Astrocyte of the cerebellum (primary cell): ENCODE measurements around the gene ABCA3.
"Not testable (repeated sequence)": the region's sequence is repeated elsewhere in the genome, so short reads cannot be mapped to it uniquely, and the experiment has no call there.

Experiments used
- DNase-seq: peaks from one replicate; pipeline ENCODE4 v3.0.0-alpha.2; 2011; ENCODE audit warnings: low read depth
- H3K4me3 ChIP-seq: 2 replicates; pipeline ENCODE4 v1.5.1; 2011; ENCODE audit warnings: mild to moderate bottlenecking, low read depth, low read length, moderate library complexity
- in situ Hi-C: cut with HindIII; loops from 2 replicates; pipeline ENCODE4 v1.10.0; 2017; ENCODE audit warnings: low sequenced_read_pairs
- TF ChIP-seq, protein P1 (sequence below): IDR thresholded peaks from 2 replicates; pipeline ENCODE4 v1.5.1; 2012; ENCODE audit warnings: low read length, low read depth, moderate library complexity, mild to moderate bottlenecking; ENCODE audit errors: missing control alignments

Gene ABCA3

DNA sequence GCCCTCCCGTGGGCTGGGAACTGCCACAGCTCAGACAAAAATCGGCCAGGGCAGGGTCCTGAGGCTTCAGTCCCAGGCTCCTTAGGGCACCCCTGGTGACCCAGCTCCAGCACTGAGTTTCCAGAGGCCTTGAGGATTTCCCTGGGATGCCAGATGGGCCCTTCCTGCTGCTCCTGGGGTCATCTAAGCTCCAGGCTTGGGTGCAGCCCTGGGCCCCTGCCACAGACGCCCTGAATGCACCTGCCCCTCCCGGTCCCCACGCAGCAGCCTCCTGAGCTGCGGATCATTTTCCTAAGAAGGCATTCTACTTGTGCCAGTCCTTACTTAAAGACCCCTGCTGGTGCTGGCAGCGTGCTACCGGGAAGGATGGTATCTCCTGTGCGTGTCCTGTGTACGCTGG, 66.6 kb downstream of the ABCA3 start:
- no peak overlapping the region for H3K4me3 ChIP-seq
- TF ChIP-seq, protein P1, sequence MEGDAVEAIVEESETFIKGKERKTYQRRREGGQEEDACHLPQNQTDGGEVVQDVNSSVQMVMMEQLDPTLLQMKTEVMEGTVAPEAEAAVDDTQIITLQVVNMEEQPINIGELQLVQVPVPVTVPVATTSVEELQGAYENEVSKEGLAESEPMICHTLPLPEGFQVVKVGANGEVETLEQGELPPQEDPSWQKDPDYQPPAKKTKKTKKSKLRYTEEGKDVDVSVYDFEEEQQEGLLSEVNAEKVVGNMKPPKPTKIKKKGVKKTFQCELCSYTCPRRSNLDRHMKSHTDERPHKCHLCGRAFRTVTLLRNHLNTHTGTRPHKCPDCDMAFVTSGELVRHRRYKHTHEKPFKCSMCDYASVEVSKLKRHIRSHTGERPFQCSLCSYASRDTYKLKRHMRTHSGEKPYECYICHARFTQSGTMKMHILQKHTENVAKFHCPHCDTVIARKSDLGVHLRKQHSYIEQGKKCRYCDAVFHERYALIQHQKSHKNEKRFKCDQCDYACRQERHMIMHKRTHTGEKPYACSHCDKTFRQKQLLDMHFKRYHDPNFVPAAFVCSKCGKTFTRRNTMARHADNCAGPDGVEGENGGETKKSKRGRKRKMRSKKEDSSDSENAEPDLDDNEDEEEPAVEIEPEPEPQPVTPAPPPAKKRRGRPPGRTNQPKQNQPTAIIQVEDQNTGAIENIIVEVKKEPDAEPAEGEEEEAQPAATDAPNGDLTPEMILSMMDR, result no peak
- no peak for DNase-seq
- in situ Hi-C loops, result loop anchor here (10.0 kb wide), 1 partner anchor 61 kb away; no protein-coding TSS in a partner anchor

DNA sequence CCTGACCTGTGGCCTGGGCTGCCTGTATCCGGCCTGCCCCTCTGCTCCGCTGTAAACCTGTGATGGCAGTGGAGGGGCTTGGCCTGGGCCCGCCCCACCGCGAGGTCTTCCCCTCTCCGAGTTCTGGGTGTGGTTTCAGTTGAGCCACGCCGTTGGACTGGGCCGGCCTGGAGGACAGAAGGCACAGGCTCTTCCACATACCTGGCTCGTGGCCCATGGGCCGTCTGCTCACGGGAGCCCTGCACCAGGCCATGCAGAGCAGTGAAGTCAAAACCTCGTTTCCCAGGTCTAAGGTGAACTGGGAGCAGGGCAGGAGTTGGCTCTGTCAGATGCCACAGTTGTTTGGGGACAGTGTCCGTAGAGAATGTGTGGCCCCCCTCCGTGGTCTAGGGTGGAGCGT, 67.0 kb downstream of the ABCA3 start:
- TF ChIP-seq, protein P1, result no peak
- no peak for DNase-seq
- no peak overlapping the region for H3K4me3 ChIP-seq
- in situ Hi-C loops, result loop anchor here (10.0 kb wide), 1 partner anchor 61 kb away; no protein-coding TSS in a partner anchor

DNA sequence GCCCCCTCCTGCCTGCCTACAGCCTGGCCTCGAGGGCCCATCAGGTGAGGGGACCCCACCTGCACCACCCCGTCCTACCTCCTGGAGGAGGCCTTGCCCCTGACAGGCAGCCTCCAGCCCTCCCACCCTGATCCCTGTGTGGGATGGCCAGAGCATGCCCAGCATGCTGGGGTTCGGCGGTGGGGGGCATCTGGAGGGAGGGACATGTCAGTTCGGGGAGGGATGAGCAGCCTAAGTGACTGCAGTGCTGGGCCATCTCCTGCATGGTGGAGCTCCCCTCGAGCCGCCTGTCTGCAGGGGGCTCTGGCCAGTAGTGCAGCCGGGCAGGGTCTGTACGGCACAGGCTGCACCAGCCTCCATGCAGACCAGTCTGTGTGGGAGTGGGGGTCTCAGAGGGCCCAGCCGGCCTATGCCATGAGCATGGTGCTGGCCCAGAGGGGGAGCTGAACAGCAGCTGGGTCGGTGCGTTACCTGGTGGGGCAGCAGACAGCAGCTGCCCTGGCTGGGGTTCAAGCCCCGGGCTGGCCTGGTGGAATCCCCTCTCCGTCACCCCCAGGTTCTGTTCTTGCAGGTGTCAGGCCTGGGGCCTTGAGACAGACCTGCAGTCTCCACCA, 68.6 kb downstream of the ABCA3 start:
- TF ChIP-seq, protein P1, result no peak
- in situ Hi-C loops, result loop anchor here (10.0 kb wide), 1 partner anchor 63 kb away; no protein-coding TSS in a partner anchor
- DNase-seq, result no peak
- no peak overlapping the region for H3K4me3 ChIP-seq

DNA sequence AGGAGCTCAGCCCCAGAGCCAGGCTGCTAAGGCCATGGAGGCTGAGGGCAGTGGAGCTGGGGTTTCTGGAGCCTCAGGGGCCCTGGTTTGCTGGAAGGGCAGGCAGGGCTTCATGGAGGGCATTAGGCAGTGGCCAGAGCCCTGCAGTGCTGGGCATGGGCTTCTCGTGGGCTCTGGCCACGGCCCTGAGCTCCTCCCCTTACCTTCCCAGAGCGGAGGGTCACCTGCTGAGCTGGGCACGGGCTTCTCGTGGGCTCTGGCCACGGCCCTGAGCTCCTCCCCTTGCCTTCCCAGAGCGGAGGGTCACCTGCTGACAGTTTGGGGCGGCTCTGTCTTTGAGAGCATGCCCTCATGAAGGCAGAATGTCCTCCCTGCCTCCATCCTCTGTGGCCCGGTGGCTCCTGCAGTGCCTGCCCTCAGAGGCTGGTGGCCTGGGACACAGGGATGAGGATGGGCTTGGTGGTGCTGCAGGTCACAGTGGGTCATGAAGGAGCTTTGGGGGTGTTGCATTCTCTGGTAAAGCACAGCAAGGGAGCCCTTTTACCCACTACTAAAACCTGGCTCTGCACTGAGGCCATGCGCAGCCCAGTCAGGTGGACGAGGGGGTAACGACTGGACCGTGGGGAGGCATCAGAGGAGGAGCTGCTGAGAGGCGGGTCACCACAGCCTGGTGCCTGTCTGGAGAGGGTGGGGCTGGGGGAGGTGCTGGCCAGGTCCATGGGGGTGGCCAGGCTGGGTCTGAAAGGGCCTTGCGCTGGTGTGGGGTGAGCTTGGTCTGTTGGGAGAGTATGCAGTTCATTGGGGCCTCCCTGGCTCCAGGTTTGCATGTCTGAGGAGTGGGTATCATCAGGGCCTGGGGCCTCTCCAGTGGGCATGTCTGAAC, 69.7 kb downstream of the ABCA3 start:
- in situ Hi-C loops, result loop anchor here (10.0 kb wide), 1 partner anchor 64 kb away; no protein-coding TSS in a partner anchor
- H3K4me3 ChIP-seq, result no peak overlapping the region
- TF ChIP-seq, protein P1, result no peak
- DNase-seq, result no peak

DNA sequence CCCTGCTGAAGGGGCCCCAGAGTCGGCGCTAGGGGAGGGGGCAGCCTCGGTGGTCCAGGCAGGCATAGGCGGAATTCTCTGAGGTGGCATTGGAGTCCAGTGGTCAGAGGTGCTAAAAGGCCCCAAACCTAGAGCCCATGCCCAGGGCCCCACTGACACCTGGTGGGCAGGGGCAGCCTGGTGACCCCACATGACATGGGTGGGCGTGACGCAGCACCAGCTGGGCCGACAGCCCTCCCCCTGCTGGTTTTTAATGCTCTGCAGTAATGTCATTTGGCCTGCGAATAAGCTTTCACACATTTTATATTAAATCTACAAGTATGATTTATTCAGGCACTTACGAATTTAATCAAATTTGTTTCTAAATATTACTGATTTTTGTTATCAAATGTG, 70.5 kb downstream of the ABCA3 start:
- DNase-seq, result no peak
- TF ChIP-seq, protein P1, result no peak
- no peak overlapping the region for H3K4me3 ChIP-seq
- in situ Hi-C loops, result loop anchor here (10.0 kb wide), 1 partner anchor 65 kb away; no protein-coding TSS in a partner anchor

DNA sequence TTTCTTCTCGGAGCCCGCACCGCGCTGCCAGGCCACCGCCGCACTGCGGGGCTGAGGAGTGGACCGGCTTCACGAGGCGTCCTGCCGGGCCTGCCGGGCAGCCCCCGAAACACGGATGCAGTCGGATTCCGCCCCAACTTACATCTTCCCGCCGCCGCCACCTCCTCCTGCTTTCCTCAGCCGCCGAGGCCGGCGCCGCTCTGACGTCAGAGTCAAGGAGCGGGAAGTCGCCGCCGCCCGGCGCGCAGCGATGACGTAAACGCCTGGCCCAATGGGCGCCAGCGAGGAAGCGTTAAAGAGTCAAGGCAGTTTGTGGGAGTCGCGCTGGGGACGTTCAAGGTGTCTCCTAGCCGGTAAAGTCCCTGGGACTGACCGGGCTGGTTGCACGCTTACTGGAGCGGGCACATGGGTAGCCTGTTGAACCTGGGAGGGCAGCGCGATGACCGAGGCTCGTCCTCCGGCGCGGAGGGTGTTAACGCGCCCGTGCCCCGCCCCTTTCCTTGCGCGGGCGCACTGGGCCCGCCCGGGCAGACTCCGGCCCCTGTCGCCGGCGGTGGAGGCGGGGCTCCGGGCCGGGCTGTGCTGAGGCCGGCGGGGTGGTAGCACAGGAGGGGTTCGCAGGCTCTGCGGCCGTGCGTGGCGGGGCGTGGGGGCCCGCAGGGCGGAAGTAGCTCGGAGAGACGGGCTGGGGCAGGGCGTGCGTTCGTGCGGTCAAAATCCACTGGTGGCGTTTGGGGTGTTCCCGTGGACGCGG, 72.4 kb downstream of the ABCA3 start, which contains the start of gene RNPS1:
RNPS1 (minus strand) TSS at position 214 of the 754 bp plus-strand sequence. CDS start 3,483 bp downstream, outside the sequence.
- in situ Hi-C loops, result no loop called here
- peak within 1 kb of the TSS; percentile 84 for H3K4me3 ChIP-seq
- DNase-seq, result peak; percentile 87
- TF ChIP-seq, protein P1, result no peak

DNA sequence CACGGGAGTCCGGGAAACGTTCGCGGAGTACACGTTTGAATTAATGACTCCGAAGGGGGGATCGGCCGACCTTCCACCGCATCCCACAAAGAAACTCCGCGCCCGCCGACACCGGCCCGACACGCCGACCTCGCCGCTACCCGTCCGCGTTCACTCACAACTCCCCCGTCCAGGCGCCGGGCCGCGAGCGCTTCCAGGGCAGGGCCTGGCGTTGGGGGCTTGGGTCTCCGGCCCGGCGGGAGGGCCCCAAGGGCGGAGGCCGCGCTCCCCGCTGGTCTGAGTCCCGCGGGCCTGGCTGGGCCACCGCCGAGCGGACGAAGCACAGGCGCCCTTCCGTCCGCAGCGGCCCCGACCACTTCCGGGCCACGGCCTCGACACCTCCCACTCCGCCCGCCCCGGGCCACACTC, 73.0 kb downstream of the ABCA3 start:
- in situ Hi-C loops, DNase-seq: not testable (repeated sequence)
- H3K4me3 ChIP-seq, result peak overlapping the region; percentile 84

DNA sequence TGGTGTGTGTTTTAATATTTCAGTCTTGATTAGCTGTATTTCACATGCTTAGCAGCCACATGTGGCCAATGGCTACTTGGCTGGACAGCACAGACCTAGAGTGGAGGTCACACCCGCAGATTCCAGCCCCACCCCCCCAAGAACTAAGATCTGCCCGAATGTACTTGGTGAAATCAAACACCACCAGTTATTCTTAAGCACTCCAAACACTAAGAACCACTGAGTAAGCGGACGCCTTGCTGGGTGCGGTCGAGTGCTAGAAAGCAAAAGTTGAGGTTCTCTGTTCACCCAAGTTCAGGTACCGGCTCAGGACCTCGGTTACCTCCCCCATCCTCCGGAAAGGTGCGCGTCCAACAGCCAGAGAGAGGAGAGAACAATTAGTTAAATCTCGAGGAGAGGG, 73.6 kb downstream of the ABCA3 start:
- peak overlapping the region; percentile 84 for H3K4me3 ChIP-seq
- in situ Hi-C loops, result not testable (repeated sequence)
- DNase-seq, result peak; percentile 6

DNA sequence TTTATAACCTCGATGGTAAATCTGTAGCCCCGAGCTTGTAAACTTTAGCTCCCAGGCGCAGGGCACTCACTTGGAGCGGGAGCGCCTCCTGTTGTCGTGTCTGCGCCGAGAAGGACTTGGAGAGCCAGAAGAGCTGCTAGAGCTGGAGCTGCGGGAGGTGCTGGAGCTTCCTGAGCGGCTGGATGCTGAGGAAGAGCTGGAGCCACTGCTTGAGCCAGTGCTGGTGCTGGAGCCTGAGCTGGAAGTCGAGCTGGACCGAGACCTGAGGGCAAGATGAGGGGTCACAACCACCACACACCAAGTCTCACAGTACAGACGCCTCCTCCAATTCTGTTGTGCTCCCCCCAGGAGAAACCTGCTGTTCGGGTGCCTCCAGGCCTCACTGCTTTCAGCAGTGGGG, 77.5 kb downstream of the ABCA3 start:
- H3K4me3 ChIP-seq, DNase-seq, in situ Hi-C loops: not testable (repeated sequence)
